Smooth muscle cell (in vitro differentiated cells): ENCODE data around the gene LSG1. TPM values are rescaled to one million over a fixed set of nuclear protein-coding genes. Genes with fewer than 3 reads are reported as not detected.
"Not testable (repeated sequence)": the region's sequence is repeated elsewhere in the genome, so short reads cannot be mapped to it uniquely, and the experiment has no call there.

ENCODE experiments used
- DNase-seq: peaks from one replicate; lab custom pipeline; 2025; ENCODE audit not compliant: unreplicated experiment; lab: John Stamatoyannopoulos, UW
- H2AFZ ChIP-seq: fragments of 200-600 bp; sonication (generic); 2 replicates; pipeline ENCODE4 v1.6.0; 2016; ENCODE audit warnings: antibody characterized with exemption, low read depth, mild to moderate bottlenecking
- H3F3A ChIP-seq: fragments of 200-600 bp; sonication (generic); 2 replicates; pipeline ENCODE4 v1.6.0; 2017; ENCODE audit warnings: antibody characterized with exemption, low read depth
- H3K27ac ChIP-seq: fragments of 200-600 bp; sonication (generic); 2 replicates; pipeline ENCODE4 v1.5.1; 2016; ENCODE audit warnings: low read depth, mild to moderate bottlenecking
- H3K27me3 ChIP-seq: fragments of 200-600 bp; sonication (generic); 2 replicates; pipeline ENCODE4 v1.6.1; 2016; ENCODE audit warnings: low read depth, mild to moderate bottlenecking
- H3K36me3 ChIP-seq: fragments of 200-600 bp; sonication (generic); 2 replicates; pipeline ENCODE4 v1.5.1; 2016; ENCODE audit warnings: low read depth
- H3K4me1 ChIP-seq: fragments of 200-600 bp; sonication (generic); 2 replicates; pipeline ENCODE4 v1.5.1; 2016; ENCODE audit warnings: low read depth
- H3K4me2 ChIP-seq: fragments of 200-600 bp; sonication (generic); 2 replicates; pipeline ENCODE4 v1.6.0; 2016; ENCODE audit warnings: mild to moderate bottlenecking
- H3K4me3 ChIP-seq: fragments of 200-600 bp; sonication (generic); 2 replicates; pipeline ENCODE4 v1.5.1; 2016; ENCODE audit warnings: mild to moderate bottlenecking
- H3K79me2 ChIP-seq: fragments of 200-600 bp; sonication (generic); 2 replicates; pipeline ENCODE4 v1.6.0; 2016; ENCODE audit warnings: low read depth, mild to moderate bottlenecking
- H3K9ac ChIP-seq: fragments of 200-600 bp; sonication (generic); 2 replicates; pipeline ENCODE4 v1.6.0; 2016; ENCODE audit warnings: low read depth
- H3K9me3 ChIP-seq: fragments of 200-600 bp; sonication (generic); replicated peaks from 2 replicates; pipeline ENCODE4 v1.5.1; 2016; ENCODE audit warnings: low read depth
- H4K20me1 ChIP-seq: fragments of 200-600 bp; sonication (generic); 2 replicates; pipeline ENCODE4 v1.6.0; 2016; ENCODE audit warnings: low read depth
- WGBS: methylation state at CpG from one replicate; pipeline ENCODE4 v1.1.7; 2016; ENCODE audit warnings: low lambda C conversion rate; 5-methylcytosine and 5-hydroxymethylcytosine counted together
- polyA plus RNA-seq: library from polyadenylated mRNA; unstranded; fragments of >200 nt; fragmentation: Nextera tagmentation; extraction: Ambion mirVana; gene quantifications from 2 replicates; pipeline ENCODE4 v1.2.1, GENCODE V29; 2016
- total RNA-seq: library from RNA; depleted of rRNA; stranded (reverse); fragments of >200 nt; gene quantifications from 2 replicates; pipeline ENCODE4 v1.2.3, GENCODE V29; 2014
- TF ChIP-seq, protein P1 (sequence below): fragments of 200-600 bp; sonication (generic); IDR thresholded peaks from 2 replicates; pipeline ENCODE4 v1.5.1; 2017; ENCODE audit warnings: borderline replicate concordance, mild to moderate bottlenecking, antibody characterized with exemption; ENCODE audit not compliant: insufficient read depth, poor library complexity, severe bottlenecking

The LSG1 gene
- total and polyA plus RNA-seq, 2 experiments from 2014 or later: 14.0 to 29.1 TPM

DNA sequence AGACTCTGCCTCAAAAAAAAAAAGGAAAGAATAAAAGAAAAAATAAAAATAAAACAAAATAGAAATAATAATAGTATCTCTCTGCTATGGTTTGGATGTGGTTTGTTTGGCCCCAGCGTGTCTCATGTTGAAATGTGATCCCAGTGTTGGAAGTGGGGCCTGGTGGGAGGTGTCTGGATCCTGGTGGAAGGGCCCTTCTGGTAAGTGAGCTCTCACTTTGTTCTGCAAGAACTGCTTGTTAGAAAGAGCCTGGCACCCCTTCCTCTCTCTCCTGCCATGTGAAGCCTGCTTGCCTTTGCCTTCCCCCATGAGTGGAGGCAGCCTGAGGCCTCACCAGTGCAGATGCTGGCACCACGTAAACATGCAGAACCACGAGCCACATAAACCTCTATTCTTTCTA lies 65.0 kb downstream of the LSG1 start:
- Histone ChIP-seq H2AFZ (no peak overlapping the region), H3K27me3 (no peaks in the 10 kb centered on the region), H3K27ac (no peak overlapping the region), H3K4me1 (no peaks in the 10 kb centered on the region), H3K4me3 (no peak overlapping the region), H4K20me1 (no peaks in the 10 kb centered on the region), H3K36me3 (no peaks in the 10 kb centered on the region), H3K79me2 (no peaks in the 10 kb centered on the region), H3K9ac (no peak overlapping the region), H3F3A (no peaks in the 10 kb centered on the region), H3K9me3 (no peaks in the 10 kb centered on the region), H3K4me2 (no peak overlapping the region)
- 92% methylated on average over 3 of the region's 3 CpGs for WGBS
- no peak for DNase-seq
- TF ChIP-seq, protein P1, sequence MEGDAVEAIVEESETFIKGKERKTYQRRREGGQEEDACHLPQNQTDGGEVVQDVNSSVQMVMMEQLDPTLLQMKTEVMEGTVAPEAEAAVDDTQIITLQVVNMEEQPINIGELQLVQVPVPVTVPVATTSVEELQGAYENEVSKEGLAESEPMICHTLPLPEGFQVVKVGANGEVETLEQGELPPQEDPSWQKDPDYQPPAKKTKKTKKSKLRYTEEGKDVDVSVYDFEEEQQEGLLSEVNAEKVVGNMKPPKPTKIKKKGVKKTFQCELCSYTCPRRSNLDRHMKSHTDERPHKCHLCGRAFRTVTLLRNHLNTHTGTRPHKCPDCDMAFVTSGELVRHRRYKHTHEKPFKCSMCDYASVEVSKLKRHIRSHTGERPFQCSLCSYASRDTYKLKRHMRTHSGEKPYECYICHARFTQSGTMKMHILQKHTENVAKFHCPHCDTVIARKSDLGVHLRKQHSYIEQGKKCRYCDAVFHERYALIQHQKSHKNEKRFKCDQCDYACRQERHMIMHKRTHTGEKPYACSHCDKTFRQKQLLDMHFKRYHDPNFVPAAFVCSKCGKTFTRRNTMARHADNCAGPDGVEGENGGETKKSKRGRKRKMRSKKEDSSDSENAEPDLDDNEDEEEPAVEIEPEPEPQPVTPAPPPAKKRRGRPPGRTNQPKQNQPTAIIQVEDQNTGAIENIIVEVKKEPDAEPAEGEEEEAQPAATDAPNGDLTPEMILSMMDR: no peak

DNA sequence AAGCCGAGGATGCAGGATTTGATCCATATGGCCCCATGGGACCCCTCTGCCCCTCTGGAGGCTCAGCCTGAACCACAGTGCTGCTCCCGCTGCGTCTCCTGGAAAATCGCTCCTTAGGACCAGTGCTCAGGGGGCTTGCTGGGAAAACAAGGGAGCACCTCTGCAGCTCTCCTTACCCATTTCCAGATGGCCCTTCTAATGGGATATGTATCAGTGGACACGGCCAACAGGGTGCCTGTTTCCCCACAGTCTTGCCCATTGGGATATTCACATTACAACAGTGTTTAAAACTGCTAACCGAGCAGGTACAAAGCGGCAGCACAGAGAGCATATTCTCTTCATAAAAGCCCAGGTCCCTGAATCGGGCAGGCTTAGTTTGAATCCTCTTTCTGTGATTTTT lies 65.8 kb downstream of the LSG1 start:
- Histone ChIP-seq H3K4me3 (no peak overlapping the region), H3K27me3 (no peaks in the 10 kb centered on the region), H3K4me1 (no peaks in the 10 kb centered on the region), H3K36me3 (no peaks in the 10 kb centered on the region), H3K79me2 (no peaks in the 10 kb centered on the region), H3F3A (no peaks in the 10 kb centered on the region), H3K27ac (no peak overlapping the region), H4K20me1 (no peaks in the 10 kb centered on the region), H3K9ac (no peak overlapping the region), H2AFZ (no peak overlapping the region), H3K4me2 (no peak overlapping the region), H3K9me3 (no peaks in the 10 kb centered on the region)
- 82% methylated on average over 8 of the region's 8 CpGs for WGBS
- TF ChIP-seq, protein P1: no peak
- no peak for DNase-seq

DNA sequence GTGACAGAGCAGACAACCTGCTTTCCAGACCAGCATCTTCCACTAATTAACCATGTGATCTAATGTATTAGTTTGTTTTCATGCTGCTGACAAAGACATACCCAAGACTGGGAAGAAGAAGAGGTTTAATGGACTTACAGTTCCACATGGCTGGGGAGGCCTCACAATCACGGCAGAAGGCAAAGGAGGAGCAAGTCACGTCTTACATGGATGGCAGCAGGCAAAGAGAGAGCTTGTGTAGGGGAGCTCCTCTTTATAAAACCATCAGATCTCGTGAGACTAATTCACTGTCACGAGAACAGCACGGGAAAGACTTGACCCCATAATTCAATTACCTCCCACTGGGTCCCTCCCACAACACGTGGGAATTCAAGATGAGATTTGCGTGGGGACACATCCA lies 66.7 kb downstream of the LSG1 start:
- H3K4me1 ChIP-seq, H3K9ac ChIP-seq, DNase-seq, H2AFZ ChIP-seq, H3K27me3 ChIP-seq, H3K4me2 ChIP-seq, H3F3A ChIP-seq, H3K36me3 ChIP-seq, H3K9me3 ChIP-seq, H3K4me3 ChIP-seq, H3K79me2 ChIP-seq, H3K27ac ChIP-seq, H4K20me1 ChIP-seq: not testable (repeated sequence)
- 92% methylated on average over 7 of the region's 7 CpGs for WGBS

DNA sequence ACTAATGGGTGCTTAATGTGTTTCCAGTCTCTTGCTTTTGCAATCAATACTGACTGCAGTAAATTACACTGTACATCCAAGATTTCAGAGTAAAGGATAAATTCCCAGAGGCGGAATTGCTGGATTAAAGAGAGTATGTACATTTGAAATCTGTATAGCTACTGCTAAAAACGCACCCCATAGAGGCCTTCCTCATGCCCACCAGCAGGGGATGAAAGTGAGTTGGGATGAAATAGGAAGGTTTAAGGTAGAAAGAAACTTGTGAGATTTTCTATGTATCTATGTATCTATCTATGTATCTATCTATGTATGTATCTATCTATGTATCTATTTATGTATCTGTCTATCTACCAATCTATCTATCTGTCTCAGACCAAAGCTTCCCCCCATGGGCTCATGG lies 67.2 kb downstream of the LSG1 start:
- Histone ChIP-seq H2AFZ (no peak overlapping the region), H3K4me2 (no peak overlapping the region), H3K27ac (no peak overlapping the region), H3K4me1 (no peaks in the 10 kb centered on the region), H3K36me3 (no peaks in the 10 kb centered on the region), H4K20me1 (no peaks in the 10 kb centered on the region), H3K4me3 (no peak overlapping the region), H3F3A (no peaks in the 10 kb centered on the region), H3K27me3 (no peaks in the 10 kb centered on the region), H3K9me3 (no peaks in the 10 kb centered on the region), H3K9ac (no peak overlapping the region), H3K79me2 (no peaks in the 10 kb centered on the region)
- TF ChIP-seq, protein P1: peak; percentile 16
- WGBS: 86% methylated on average over 2 of the region's 2 CpGs
- DNase-seq: no peak
